ENCODE results near the gene BDKRB1. TPM values are rescaled to one million over a fixed set of nuclear protein-coding genes. Genes with fewer than 3 reads are reported as not detected.

Gene BDKRB1
- total RNA-seq, 4 donors from 2014 or later = 0.91 to 5.4 (median 1.8) TPM

GRCh38 chr14:96252999-96253539 is 2.9 kb upstream of the BDKRB1 start:
- 76% methylated on average over 9 of the region's 9 CpGs for WGBS, 2 donors
- no peak for DNase-seq (ENCODE audit: low spot score in 2 of 2)
- intact Hi-C loops (cut with DNase I; ENCODE audit: low total_unique reads) = no loop called here
- H3K4me3 ChIP-seq (ENCODE audit: low read depth, poor library complexity, severe bottlenecking) = no peak overlapping the region
- no peak for TF ChIP-seq CTCF (IDR thresholded peaks at IDR 0.05)
- TF ChIP-seq POLR2A (IDR thresholded peaks at IDR 0.05) = no peak

GRCh38 chr14:96254687-96255086 is 1.3 kb upstream of the BDKRB1 start:
- intact Hi-C loops (cut with DNase I; ENCODE audit: low total_unique reads) = no loop called here
- no peak for TF ChIP-seq CTCF (IDR thresholded peaks at IDR 0.05)
- no peak for TF ChIP-seq POLR2A (IDR thresholded peaks at IDR 0.05)
- WGBS, 2 donors = 86 to 89% methylated on average over 11 of the region's 11 CpGs
- DNase-seq (ENCODE audit: low spot score in 2 of 2) = no peak
- no peak overlapping the region for H3K4me3 ChIP-seq (ENCODE audit: low read depth, poor library complexity, severe bottlenecking)

GRCh38 chr14:96256407-96256806 is 397 bp downstream of the BDKRB1 start:
- TF ChIP-seq POLR2A (IDR thresholded peaks at IDR 0.05) (no peak), CTCF (IDR thresholded peaks at IDR 0.05) (no peak)
- intact Hi-C loops (cut with DNase I; ENCODE audit: low total_unique reads) = no loop called here
- WGBS, 2 donors = 33 to 36% methylated on average over 4 of the region's 4 CpGs
- no peak overlapping the region for H3K4me3 ChIP-seq (ENCODE audit: low read depth, poor library complexity, severe bottlenecking)
- no peak for DNase-seq (ENCODE audit: low spot score in 2 of 2)

GRCh38 chr14:96257056-96257455 is 1.0 kb downstream of the BDKRB1 start:
- intact Hi-C loops (cut with DNase I; ENCODE audit: low total_unique reads) = no loop called here
- H3K4me3 ChIP-seq (ENCODE audit: low read depth, poor library complexity, severe bottlenecking) = no peak overlapping the region
- 59 to 68% methylated on average over 8 of the region's 8 CpGs for WGBS, 2 donors
- TF ChIP-seq POLR2A (IDR thresholded peaks at IDR 0.05) (no peak), CTCF (IDR thresholded peaks at IDR 0.05) (no peak)
- no peak for DNase-seq (ENCODE audit: low spot score in 2 of 2)

GRCh38 chr14:96257900-96258299 is 1.9 kb downstream of the BDKRB1 start:
- no peak for TF ChIP-seq CTCF (IDR thresholded peaks at IDR 0.05)
- TF ChIP-seq POLR2A (IDR thresholded peaks at IDR 0.05) = no peak
- intact Hi-C loops (cut with DNase I; ENCODE audit: low total_unique reads) = no loop called here
- DNase-seq (ENCODE audit: low spot score in 2 of 2) = no peak
- H3K4me3 ChIP-seq (ENCODE audit: low read depth, poor library complexity, severe bottlenecking) = no peak overlapping the region

GRCh38 chr14:96260341-96260821 is 4.4 kb downstream of the BDKRB1 start:
- intact Hi-C loops (cut with DNase I; ENCODE audit: low total_unique reads) = no loop called here
- WGBS, 2 donors = 50 to 53% methylated on average over 2 of the region's 2 CpGs
- no peak for DNase-seq (ENCODE audit: low spot score in 2 of 2)
- no peak for TF ChIP-seq POLR2A (IDR thresholded peaks at IDR 0.05)
- TF ChIP-seq CTCF (IDR thresholded peaks at IDR 0.05) = no peak
- H3K4me3 ChIP-seq (ENCODE audit: low read depth, poor library complexity, severe bottlenecking) = no peak overlapping the region

Measured in lower leg skin (tissue), 4 donors.